Adrenal gland (tissue), 12 donors: ENCODE data around the gene TFF2. TPM values are rescaled to one million over a fixed set of nuclear protein-coding genes. Genes with fewer than 3 reads are reported as not detected.
A peak's percentile ranks its signal among the peaks of the same experiment; 100 is the strongest.

Experiments used
- DNase-seq, 7 donors: peaks; one replicate each; pipeline ENCODE4 v3.0.0-alpha.2; 2019 to 2020
- H3K27ac ChIP-seq, 5 donors: fragments of 200-600 bp; sonication (generic) in 4 of 5; 1 replicate in 3 of 5; 2 replicates in 2 of 5; pipeline versions ENCODE4 v1.5.1 to v1.8.0; 2016 to 2020; ENCODE audit warnings: mild to moderate bottlenecking in 1 of 5
- H3K27me3 ChIP-seq: fragments of 200-600 bp; 2 replicates; pipeline ENCODE4 v1.8.0; 2021
- H3K36me3 ChIP-seq, 2 donors: fragments of 200-600 bp; replicated peaks in 1 of 2; 1 replicate in 1 of 2; 2 replicates in 1 of 2; pipeline versions ENCODE4 v1.5.1 to v1.8.0; 2018 to 2022
- H3K4me1 ChIP-seq, 2 donors: fragments of 200-600 bp; replicated peaks in 1 of 2; 1 replicate in 1 of 2; 2 replicates in 1 of 2; pipeline versions ENCODE4 v1.5.1 to v1.8.0; 2018 to 2021
- H3K4me3 ChIP-seq, 4 donors: fragments of 200-600 bp; sonication (generic) in 3 of 4; one replicate each; pipeline ENCODE4 v1.5.1; 2016 to 2018
- H3K9me3 ChIP-seq, 3 donors: fragments of 200-600 bp; sonication (generic) in 1 of 3; replicated peaks in 1 of 3; 1 replicate in 2 of 3; 2 replicates in 1 of 3; pipeline versions ENCODE4 v1.5.1 to v1.8.0; 2016 to 2021
- POLR2A ChIP-seq, 2 donors: fragments of 450-650 bp; IDR thresholded peaks; one replicate each; pipeline ENCODE4 v1.6.1; 2017; ENCODE audit warnings: antibody characterized with exemption in 2 of 2, mild to moderate bottlenecking in 2 of 2, moderate library complexity in 1 of 2
- WGBS, 4 donors: extraction: QIAGEN DNeasy Blood & Tissue Kit in 2 of 4; methylation state at CpG; one replicate each; pipeline versions ENCODE4 v1.1.5 to v1.1.7; 2013 to 2017; 5-methylcytosine and 5-hydroxymethylcytosine counted together
- intact Hi-C, 2 donors: fragments of 100-400 bp; cut with DNase I; formaldehyde crosslinking; loops; one replicate each; pipeline versions ENCODE4 v1.14.1 to v1.15.0; 2022 to 2023
- polyA plus RNA-seq, 3 donors: library from polyadenylated mRNA; stranded (reverse); fragments of 200-250 nt in 2 of 3; fragments of 350-450 nt in 1 of 3; fragmentation: Illumina TruSeq in 1 of 3; extraction: RNeasy Lipid Tissue Mini Kit (QIAGEN cat#74804) in 1 of 3; gene quantifications; one replicate each; pipeline ENCODE4 v1.2.3, GENCODE V29; 2013 to 2014
- total RNA-seq, 9 donors: library from RNA; depleted of rRNA in 4 of 9; stranded (reverse); fragments of >200 nt in 4 of 9; fragments of 120-200 nt in 1 of 9; fragmentation: NEBNext Ultra II Directional in 1 of 9; extraction: Animal tissue kit (Norgen Biotek cat#: 25700) in 1 of 9; gene quantifications; one replicate each; pipeline versions ENCODE4 v1.1.0 to v1.2.4, GENCODE V29; 2013 to 2023
- TF ChIP-seq, protein P1 (sequence below), 6 experiments: fragments of 450-650 bp in 4 of 6; fragments of 200-600 bp in 2 of 6; sonication (generic) in 1 of 6; IDR thresholded peaks; 1 replicate in 5 of 6; 2 replicates in 1 of 6; pipeline versions ENCODE4 v1.5.1 to v1.8.0; 2016 to 2021; ENCODE audit warnings: antibody characterized with exemption in 6 of 6, mild to moderate bottlenecking in 2 of 6, moderate library complexity in 1 of 6
- donor health status: healthy with polysubstance abuse.
- donor health status: Bipolar disorder and iron deficiency.
- donor health status: DM: yes; HTN: yes; CAD: no.
- donor health status: DM: no; HTN: no; CAD: no.
- donor health status: DM: no; HTN: no; CAD: no.
- donor health status: DM: yes; HTN: yes; CAD: no.

TFF2 gene
- total and polyA plus RNA-seq, 12 donors: 0.17 to 0.39 TPM; not detected in 10

DNA sequence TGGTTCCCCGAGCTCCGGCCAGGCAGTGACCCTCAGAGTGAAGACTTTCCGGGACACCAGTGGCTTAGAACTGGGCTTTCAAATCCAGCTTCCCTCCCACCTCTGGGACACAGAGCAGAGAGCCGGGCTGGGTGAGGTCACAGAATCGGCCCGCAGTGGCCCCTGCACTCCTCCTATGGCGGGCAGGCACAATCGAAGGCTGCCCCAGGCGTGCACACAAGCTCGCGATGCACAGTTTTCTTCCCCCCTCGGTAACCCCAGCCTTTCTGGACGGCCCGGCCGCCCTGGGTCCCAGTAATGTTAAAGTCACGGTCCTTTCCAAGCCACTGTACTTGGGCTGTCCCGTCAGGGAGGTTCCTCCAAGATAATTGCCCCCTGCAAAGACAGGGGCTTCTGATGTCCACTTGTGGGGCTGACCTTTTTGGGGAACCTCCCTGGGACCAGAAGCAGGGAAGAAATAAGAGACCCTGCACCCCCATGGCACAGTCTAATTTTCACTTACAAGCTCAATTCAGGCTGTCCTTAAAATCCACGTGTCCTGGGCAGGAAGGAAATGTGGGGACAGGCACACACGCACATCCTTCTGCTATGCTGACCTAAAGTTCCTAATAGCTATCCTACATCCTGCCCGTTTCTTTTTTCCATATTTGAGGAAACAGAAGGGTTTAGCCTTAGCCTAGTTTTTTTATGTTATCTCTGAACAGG is 49.3 kb downstream of the TFF2 start:
- H3K27me3 ChIP-seq: no peaks in the 10 kb centered on the region
- no peak overlapping the region for H3K4me3 ChIP-seq
- no peaks in the 10 kb centered on the region for H3K4me1 ChIP-seq
- intact Hi-C loops: loop anchor here (10.0 kb wide), 2 partner anchors 153 to 157 kb away; no protein-coding TSS in a partner anchor
- 65 to 78% (median 68%) methylated on average over 9 to 20 of the region's 20 CpGs for WGBS, 4 donors
- H3K36me3 ChIP-seq: peaks cover 0 to 7% of the 10 kb centered on the region in 2 donors
- no peak for TF ChIP-seq POLR2A (IDR thresholded peaks at IDR 0.05)
- TF ChIP-seq, protein P1, sequence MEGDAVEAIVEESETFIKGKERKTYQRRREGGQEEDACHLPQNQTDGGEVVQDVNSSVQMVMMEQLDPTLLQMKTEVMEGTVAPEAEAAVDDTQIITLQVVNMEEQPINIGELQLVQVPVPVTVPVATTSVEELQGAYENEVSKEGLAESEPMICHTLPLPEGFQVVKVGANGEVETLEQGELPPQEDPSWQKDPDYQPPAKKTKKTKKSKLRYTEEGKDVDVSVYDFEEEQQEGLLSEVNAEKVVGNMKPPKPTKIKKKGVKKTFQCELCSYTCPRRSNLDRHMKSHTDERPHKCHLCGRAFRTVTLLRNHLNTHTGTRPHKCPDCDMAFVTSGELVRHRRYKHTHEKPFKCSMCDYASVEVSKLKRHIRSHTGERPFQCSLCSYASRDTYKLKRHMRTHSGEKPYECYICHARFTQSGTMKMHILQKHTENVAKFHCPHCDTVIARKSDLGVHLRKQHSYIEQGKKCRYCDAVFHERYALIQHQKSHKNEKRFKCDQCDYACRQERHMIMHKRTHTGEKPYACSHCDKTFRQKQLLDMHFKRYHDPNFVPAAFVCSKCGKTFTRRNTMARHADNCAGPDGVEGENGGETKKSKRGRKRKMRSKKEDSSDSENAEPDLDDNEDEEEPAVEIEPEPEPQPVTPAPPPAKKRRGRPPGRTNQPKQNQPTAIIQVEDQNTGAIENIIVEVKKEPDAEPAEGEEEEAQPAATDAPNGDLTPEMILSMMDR (IDR thresholded peaks at IDR 0.05): no peak
- peak in 1 of 7 donors; percentile 42 for DNase-seq
- H3K9me3 ChIP-seq: no peaks in the 10 kb centered on the region
- peak overlapping the region in 3 of 5 donors; percentile 5 to 80 (median 49) for H3K27ac ChIP-seq

DNA sequence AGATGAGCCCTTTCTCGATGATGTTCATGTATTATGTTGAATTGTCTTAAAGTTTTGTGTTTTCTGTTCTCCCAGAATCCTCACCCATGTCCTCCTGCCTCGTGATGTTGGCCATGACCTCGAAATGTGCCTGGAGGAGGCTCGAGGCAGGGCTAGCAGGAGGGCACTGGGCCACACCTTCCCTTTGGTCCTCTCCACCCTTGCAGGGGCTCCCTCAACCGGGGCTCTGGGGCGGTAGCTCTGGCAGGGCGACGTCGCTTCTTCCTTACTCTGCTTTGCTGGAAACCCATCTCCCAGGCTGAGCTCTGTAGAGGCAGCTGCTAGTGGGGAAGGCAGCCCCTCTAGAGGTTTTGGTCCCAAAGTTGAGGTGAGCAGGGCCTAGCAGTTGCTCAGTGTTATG is 49.8 kb downstream of the TFF2 start:
- Histone ChIP-seq H3K27ac (peak overlapping the region in 3 of 5 donors; percentile 5 to 80 (median 49)), H3K27me3 (no peaks in the 10 kb centered on the region), H3K4me3 (no peak overlapping the region), H3K4me1 (no peaks in the 10 kb centered on the region), H3K36me3 (peaks cover 0 to 12% of the 10 kb centered on the region in 2 donors), H3K9me3 (no peaks in the 10 kb centered on the region)
- WGBS, 4 donors: 71 to 82% (median 75%) methylated on average over 5 to 9 of the region's 9 CpGs
- no peak for TF ChIP-seq POLR2A (IDR thresholded peaks at IDR 0.05)
- TF ChIP-seq, protein P1 (IDR thresholded peaks at IDR 0.05): no peak
- intact Hi-C loops: loop anchor here (10.0 kb wide), 2 partner anchors 154 to 156 kb away; no protein-coding TSS in a partner anchor
- no peak for DNase-seq

DNA sequence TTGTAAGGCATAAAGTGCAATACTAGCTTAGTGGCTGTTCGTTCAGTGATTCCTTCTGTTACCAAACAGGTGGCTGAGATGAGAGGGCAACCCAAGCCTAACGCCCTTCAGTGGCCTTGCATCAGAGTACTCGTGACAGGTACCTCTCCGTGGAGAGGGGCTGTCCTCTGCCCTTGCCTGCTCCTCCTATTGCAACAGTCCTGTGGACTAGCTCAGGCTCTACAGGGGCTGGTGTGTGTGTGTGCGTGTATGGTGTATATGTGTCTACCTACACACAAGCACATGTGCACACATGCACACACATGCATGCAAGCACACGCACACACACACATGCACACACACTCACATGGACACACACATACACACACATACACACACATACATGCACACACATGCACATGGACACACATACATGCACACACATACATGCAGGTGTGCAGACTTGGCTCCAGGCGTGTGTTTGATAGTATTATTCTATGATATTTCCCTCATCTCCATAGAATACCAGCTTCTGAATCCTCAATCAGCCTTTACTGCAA is 50.7 kb downstream of the TFF2 start:
- no peak overlapping the region for H3K27ac ChIP-seq
- no peaks in the 10 kb centered on the region for H3K9me3 ChIP-seq
- H3K4me3 ChIP-seq: no peak overlapping the region
- peaks cover 0 to 18% of the 10 kb centered on the region in 2 donors for H3K36me3 ChIP-seq
- TF ChIP-seq, protein P1 (IDR thresholded peaks at IDR 0.05): no peak
- TF ChIP-seq POLR2A (IDR thresholded peaks at IDR 0.05): no peak
- WGBS, 4 donors: 81 to 91% (median 85%) methylated on average over 7 of the region's 7 CpGs
- DNase-seq: no peak
- intact Hi-C loops: loop anchor here (10.0 kb wide), 2 partner anchors 155 kb away; no protein-coding TSS in a partner anchor
- no peaks in the 10 kb centered on the region for H3K27me3 ChIP-seq
- H3K4me1 ChIP-seq: no peaks in the 10 kb centered on the region

DNA sequence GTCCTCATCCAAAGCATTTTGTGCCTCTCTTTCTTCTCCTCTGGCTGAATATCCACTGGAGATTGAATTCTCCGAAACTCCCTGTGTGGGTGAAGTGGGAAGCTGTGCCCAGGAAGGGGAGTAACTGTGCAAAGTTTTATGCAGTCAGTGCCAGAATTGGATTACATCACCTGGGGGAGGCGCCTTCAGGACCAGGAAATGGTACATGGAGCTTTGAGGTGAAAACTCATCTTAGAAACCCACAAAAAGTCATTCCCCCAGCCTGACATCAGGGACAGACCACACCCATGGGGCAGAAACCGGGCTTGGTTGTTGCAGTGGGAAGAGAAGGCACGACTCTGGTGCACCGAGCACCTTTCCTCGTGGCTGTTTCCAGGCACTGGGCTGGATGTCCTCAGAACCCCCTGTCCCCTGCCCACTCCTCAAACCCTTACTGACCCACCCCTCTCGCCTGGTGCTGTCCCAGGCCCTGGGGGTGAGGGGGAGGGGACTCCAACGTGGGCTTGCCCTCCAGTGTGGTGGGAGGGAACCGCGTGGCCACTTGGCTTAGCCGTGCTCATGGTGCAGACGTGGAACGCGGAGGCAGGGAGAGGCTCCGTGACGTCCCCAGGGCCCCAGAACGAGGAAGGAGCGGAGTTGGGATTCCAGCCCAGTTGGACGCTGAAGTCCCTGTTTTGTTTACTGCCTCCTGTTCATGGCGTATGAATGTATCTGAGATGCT is 51.3 kb downstream of the TFF2 start:
- Histone ChIP-seq H3K4me3 (no peak overlapping the region), H3K9me3 (no peaks in the 10 kb centered on the region), H3K36me3 (peaks cover 0 to 22% of the 10 kb centered on the region in 2 donors), H3K27ac (no peak overlapping the region), H3K4me1 (no peaks in the 10 kb centered on the region), H3K27me3 (no peaks in the 10 kb centered on the region)
- DNase-seq: no peak
- intact Hi-C loops: loop anchor here (10.0 kb wide), 2 partner anchors 155 kb away; no protein-coding TSS in a partner anchor
- TF ChIP-seq POLR2A (IDR thresholded peaks at IDR 0.05): no peak
- TF ChIP-seq, protein P1 (IDR thresholded peaks at IDR 0.05): no peak
- WGBS, 4 donors: 83 to 93% (median 87%) methylated on average over 16 to 20 of the region's 20 CpGs
